ENCODE results near the gene ATP6AP1.

Gene ATP6AP1

DNA sequence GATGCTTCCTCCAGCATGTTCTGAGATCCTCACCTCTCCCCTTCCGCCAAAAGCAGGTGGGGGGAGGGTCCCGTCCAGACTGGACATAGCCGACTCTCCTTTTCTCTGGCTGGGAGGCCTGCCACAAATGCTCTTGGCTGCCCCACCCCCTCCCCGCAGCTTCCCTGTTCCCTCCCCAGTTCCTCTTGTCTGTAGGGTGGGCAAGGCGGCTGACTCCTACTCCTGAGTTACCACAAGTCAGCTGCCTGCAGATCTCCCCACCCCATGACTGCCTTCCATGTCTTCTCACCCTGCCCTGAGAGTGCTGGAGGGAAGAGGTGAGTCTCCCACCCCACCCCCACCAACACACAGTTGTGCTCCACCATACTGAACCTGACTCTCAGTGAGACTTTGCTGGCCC is 2.9 kb downstream of the ATP6AP1 start:
- no peak for DNase-seq

DNA sequence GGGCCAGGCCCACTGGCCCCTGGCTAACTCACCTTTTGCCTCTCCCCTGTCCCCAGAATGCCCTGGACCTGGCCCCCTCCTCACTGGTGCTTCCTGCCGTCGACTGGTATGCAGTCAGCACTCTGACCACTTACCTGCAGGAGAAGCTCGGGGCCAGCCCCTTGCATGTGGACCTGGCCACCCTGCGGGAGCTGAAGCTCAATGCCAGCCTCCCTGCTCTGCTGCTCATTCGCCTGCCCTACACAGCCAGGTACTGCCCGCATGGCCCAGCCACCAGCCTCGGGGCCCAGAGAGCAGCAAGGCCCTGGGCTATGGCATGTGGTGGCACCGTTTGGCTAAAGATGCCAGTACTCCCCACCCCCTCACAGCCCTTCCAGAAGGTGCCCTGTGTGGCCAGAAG is 3.7 kb downstream of the ATP6AP1 start:
- DNase-seq = no peak

- no peak for DNase-seq
These were observed 5.1 kb downstream of the ATP6AP1 start for GRCh38 chrX:154433605-154434004.

DNA sequence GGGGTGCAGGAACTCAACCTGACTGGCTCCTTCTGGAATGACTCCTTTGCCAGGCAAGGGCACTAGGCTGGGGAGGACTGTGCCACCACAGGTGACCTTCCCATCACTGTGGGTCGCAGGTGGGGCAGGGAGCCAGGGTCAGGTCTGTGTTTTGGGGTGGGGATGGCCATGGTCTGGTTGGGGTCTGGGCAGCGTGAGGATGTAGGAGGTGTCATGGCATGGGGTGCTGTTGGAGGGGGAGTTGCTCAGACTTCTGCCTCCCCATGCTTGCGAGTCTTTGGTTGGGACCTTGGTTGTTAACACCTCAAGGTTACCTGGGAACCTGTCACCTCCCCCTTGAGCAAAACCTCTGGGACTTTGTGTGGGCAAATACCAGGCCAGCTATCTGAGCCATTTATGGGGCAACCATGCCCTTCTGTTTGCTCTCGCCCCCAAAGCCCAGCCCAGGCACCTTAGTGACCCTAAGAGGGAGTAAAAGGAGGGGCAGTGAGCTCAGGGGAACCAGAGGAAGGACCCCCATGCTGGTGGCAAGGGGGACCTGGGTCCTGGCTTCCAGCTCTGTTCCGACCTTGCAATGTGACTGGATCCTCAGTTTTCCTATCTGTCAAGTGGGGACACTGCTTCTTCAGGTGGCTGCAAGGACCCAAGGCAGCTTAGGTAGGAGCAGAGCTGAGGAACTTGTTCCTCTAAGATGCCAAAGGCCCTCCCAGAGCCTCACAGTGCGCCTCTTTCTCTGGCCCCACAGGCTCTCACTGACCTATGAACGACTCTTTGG is 6.1 kb downstream of the ATP6AP1 start:
- no peak for DNase-seq

DNA sequence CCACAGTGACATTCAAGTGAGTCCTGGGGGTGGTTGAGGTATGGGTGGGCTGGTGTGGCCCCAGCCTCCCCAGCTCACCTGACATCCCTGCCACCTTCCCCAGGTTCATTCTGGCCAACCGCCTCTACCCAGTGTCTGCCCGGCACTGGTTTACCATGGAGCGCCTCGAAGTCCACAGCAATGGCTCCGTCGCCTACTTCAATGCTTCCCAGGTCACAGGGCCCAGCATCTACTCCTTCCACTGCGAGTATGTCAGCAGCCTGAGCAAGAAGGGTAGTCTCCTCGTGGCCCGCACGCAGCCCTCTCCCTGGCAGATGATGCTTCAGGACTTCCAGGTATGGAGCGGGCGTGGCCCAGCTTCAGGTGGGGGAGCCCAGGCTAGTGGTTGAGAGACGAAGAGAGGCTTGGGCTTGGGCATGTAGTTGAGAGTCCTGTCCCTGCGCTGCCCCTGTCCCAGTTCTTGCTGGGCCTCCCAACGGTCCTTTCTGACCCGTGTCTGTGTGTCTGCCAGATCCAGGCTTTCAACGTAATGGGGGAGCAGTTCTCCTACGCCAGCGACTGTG is 6.8 kb downstream of the ATP6AP1 start:
- no peak for DNase-seq

GRCh38 chrX:154436374-154436982 is 8.0 kb downstream of the ATP6AP1 start:
- DNase-seq = peak; percentile 52

GRCh38 chrX:154436983-154437752 is 8.7 kb downstream of the ATP6AP1 start, which contains the start of gene GDI1:
TSS of gene GDI1 (plus strand) at chrX:154437154. CDS start at chrX:154437255, 101 bp downstream.
- DNase-seq = peak; percentile 54

GRCh38 chrX:154437971-154438893 is 9.8 kb downstream of the ATP6AP1 start:
- no peak for DNase-seq

GRCh38 chrX:154439841-154440240 is 11.4 kb downstream of the ATP6AP1 start:
- DNase-seq = no peak

- DNase-seq = no peak
These were observed 12.3 kb downstream of the ATP6AP1 start for GRCh38 chrX:154440623-154441357.

DNA sequence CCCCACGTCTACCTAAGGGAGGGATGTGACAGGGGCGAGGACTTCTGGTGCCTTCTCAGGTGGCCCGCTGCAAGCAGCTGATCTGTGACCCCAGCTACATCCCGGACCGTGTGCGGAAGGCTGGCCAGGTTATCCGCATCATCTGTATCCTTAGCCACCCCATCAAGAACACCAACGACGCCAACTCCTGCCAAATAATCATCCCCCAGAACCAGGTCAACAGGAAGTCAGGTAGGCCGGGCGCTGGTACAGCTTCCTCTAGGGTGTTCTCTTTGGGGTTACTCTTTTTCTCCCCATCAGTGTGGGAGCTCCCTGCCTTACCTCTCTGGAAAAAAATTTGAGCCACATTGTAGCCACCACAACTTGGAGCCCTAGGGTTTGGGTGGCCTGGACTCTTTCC is 13.1 kb downstream of the ATP6AP1 start:
- DNase-seq = no peak

- no peak for DNase-seq
These were observed 13.7 kb downstream of the ATP6AP1 start for GRCh38 chrX:154441984-154442707.

DNA sequence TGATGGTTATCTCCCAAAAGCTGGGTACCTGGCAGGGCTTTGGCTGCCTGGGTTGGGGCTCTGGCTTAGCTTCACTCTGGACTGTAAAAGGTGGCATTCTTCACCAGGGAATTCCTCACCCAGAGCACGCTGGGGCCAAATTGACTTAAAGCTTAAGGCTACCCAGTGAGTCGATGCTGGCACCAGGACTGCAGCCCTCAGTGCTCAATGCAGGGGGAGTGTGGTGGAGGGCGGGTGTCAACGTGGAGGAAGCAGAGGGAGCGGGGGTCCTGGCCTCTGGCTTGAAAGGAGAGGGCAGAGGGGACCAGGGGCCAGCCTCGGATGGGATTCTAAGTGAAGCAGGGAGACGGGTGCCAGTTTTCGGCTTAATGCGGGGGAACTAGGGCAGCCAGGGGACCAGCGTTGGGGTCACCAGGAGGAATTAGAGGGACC is 15.0 kb downstream of the ATP6AP1 start:
- no peak for DNase-seq

DNA sequence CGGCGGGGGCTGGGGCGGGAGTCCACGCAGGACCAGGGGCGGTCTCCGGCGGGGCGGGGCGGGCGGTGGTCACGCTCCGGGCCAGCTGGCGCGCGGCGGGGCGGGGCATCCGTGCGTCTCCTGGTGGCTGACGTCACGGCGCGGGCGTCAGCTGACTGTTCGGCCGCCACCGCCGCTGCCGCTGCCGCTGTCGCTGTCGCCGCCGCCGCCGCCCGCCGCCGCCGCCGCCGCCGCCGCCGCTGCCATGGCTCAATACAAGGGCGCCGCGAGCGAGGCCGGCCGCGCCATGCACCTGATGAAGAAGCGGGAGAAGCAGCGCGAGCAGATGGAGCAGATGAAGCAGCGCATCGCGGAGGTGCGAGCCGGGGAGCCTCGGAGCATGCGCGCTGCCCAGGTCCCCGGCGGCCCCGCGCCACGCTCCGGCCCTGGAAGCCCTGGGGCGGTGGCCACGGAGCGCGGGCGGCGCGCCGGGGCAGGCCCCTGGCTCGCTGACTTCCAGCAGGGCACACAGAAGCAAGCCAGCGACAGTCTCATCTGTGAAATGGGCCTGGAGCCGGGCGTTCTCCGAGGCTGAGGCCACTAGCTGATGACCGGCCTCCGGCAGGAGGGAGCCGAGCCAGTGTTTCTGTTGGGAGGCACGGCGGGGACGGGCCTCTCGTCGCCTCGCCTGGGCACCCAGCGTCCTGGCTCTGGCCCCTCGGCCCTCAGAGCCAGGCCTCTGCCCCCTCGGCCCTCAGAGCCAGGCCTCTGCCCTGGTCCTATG is 15.7 kb downstream of the ATP6AP1 start, which contains the start of gene FAM50A:
Gene FAM50A (plus strand): TSS at position 150 of the 763 bp plus-strand sequence. CDS start 95 bp downstream, at position 245.
- DNase-seq = peak; percentile 72

DNA sequence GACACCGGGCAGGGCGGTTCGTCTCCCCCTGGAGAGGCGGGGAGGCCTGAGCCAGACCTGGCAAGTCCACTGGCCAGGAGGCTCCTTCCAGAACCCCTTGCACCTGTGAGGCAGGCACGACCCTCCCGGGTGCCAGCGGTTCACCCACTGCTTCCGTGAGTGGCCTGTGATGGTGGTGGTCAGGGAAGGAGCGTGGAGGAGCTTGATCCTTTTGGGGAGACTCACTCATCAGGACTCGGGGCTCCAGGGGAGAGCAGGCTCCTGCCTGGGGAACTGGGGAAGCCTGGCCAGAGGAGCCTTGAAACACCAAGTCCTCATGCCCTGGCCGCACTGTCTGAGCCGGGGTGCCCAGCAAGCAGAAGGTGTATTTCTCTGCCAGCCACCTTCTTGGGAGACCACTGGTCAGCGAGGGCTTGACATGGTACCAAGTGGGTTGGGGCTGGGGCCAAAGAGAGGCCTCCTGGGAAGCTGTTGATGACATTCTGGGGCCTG is 16.3 kb downstream of the ATP6AP1 start:
- no peak for DNase-seq

GRCh38 chrX:154445776-154446175 is 17.3 kb downstream of the ATP6AP1 start:
- no peak for DNase-seq

DNA sequence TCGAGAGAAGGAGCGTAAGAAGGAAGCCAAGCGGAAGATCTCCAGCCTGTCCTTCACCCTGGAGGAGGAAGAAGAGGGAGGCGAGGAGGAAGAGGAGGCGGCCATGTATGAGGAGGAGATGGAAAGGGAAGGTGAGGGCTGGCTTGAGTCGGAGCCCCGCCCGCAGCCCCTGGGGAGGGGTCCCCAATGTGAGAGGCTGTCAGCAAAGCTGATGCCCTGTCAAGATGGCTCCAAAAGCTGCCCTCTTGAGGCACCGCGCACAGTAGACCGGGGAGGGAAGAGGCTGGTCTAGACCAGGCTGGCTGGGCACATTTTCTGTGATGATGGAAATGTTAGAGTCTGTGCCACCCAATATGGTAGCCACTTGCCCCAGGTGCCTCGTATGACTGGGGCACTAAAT is 18.0 kb downstream of the ATP6AP1 start:
- DNase-seq = no peak

DNA sequence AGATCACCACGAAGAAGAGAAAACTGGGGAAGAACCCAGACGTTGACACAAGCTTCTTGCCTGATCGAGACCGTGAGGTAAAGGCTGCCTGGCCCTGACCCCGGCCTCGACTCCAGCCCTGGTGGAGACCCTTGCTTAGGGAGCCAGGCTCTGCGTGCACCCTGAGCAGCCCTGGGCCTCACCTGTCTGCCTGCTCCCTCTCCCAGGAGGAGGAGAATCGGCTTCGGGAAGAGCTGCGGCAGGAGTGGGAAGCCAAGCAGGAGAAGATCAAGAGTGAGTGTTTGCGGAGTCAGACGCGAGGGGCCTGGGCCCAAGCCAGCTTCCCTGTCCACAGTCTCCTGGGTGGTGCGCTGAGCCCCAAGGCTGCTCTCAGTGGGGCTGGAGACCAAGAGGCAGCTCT is 20.0 kb downstream of the ATP6AP1 start:
- no peak for DNase-seq

DNA sequence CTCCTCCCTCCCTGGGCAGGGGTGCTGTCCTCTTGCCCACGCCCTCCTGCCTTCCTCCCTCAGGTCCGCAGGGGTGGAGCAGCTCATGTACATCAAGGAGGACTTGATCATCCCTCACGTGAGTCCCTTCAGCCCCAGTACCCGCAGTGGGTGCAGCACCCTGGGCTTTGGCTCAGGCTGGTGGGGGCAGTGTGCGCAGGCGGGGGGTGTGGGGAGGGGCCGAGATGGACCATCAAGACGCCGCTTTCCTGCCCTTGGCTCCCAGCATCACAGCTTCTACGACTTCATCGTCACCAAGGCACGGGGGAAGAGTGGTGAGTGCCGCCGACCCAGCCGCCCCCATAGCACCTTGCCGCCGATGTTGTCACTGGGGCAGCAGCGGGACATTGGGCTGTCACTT is 21.1 kb downstream of the ATP6AP1 start:
- DNase-seq = no peak

DNA sequence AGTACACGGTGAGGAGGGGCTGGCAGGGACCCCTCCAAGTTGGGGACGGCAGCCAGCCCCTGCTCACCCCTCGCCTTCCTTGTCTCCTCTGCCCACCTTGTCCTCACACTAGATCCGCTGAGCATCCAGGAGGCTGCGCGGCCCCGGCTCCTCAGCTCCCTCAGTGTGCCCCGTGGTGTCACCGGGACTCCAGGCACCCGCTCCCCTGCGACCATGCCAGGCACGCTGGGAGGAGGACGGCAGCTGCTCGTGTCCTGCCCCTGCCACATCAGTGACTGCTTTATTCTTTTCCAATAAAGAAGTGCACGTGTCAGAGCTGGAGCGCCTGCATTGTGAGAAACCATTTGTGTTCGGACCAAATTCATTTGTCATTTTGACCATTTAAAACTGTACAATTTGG is 21.8 kb downstream of the ATP6AP1 start:
- DNase-seq = no peak

All from stimulated activated CD4-positive, alpha-beta T cell treated with anti-CD3 and anti-CD28 coated beads, Interleukin-4, amount 100 ng/mL, for 24 hours (primary cell).